ENCODE results near the gene CCR6.

The CCR6 gene

DNA sequence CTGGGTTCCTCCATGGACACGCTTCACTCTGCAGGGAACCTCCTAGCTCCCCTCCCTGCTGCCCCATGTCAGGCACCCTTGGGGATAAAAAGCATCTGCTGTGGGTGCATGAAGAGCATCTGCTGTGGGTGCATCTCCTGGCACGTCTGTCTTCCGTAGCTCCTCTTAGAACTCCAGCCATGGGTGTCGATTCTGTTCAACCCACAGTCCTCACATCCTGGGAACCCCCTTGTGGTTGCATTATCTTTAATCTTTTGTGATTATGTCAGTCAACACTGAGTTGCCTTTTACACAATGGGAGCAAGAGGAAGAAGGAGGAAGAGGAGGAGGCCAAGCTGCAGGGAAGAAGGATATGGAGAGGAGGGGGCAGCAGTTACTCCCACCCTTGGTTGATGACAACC lies 24.1 kb upstream of the CCR6 start:
- DNase-seq (ENCODE audit: low read depth), result no peak

DNA sequence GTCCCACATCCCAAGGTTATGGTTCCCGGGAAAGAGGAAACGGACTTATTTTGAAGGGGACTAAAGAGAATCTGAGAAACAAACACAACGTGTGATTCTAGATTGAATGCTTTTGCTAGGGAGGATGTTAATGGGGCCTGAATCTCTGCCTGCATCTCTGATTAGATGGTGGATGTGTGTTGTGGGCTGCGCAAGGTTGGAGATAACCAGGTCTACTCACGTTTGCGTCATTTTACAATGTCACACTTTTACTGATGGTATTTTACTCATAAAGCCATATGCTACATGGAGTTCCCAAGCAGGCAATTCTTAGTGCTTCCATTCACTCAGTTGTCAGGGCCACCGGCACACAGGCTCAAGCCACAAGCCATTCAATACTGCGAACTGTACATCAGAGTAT lies 23.2 kb upstream of the CCR6 start:
- DNase-seq (ENCODE audit: low read depth), result no peak

DNA sequence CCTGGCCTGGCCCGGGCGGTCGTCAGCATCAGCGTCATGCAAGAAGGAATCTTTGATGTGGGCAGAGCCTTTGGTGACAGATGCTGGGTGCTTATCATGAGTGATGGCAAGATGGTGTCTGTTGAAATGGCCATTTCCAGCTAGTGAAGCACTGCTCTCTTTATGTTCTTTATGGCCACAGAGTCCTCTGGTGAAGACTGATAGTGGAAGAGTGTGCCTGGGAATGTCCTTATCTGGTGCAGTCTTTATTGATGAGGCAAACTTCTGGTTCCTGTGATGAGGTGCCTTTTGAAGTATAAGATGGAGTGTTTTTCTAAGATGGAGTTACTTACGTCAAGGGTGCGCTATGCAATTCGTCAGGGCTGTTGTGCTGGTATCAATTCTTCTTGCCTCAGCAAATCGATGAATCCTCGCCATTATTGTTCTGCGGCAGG lies 22.6 kb upstream of the CCR6 start:
- DNase-seq (ENCODE audit: low read depth), result no peak

DNA sequence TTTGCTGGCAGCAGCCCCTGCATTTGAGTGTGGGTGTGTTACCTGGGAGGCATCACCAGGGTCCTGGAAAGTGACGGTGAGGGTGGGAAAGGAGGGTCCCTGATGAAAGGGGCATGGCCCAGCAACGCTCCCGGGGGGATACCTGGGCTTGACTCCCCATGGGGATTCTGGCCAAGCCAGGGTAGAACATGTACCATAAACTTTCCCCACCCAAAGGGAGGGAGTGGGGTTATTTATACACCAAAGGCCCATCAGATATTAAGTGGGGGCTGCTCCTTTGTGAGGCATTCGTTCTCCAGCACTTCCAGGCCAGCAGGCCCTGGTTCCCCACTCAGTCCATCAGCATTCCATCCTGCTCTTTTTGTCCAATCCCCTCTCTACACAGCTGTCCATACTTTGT lies 20.6 kb upstream of the CCR6 start:
- DNase-seq (ENCODE audit: low read depth), result no peak

DNA sequence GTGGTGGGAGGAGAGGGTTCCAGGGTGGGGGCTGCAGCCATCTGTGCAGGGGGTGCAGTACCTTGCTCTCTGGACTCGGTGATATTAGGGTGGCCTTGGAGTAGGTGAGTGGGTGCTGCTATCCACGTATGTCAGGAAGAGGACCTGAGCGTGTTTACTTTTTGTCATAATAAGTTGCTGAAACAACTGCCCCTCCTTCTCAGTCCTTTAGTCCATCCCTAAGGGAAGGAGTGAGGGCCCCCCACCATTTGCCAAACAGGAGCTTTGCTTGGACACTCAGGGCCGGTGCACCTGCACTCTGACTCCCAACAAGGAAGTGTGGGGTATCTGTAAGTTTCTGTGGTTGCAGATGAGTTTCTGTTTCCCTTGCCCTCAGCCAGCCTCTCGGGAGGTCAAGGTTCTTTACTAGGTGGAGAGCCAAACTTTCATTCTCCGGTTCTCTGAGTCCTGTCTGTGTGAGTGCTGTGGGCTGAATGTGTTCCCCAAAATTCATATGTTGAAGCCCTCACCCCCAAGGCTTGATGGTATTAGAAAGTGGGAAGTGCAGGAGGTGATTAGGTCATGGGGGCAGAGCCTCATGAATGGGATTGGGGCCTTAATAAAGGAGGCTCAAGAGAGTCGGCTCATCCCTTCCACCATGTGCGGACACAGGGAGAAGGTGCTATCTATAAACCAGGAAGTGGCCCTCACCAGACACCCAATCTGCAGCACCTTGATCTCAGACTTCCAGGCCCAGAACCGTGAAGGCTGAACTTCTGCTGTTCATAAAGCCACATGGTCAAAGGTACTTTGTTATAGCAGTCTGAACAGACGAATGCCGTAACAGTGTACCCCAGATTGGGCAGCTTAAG lies 19.6 kb upstream of the CCR6 start:
- DNase-seq (ENCODE audit: low read depth), result no peak

DNA sequence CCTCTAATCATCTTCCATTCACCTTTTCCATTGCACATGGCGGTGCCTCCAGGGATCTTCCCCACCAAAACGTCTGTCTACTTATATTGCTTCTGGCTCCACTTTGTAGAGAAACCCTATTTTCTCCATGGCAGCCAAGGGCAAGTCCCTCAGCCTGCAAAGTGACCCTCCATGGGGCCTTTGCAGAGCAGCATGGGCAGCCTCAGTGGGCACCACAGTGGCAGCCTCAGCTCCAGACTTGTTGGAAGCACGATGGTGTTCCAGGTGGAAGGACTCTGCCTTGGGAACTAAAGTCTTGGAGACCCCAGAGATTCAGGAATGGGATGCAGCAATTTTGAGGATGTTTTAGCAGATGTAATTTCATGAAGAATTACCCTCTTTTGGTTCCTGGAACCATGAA lies 18.5 kb upstream of the CCR6 start:
- DNase-seq (ENCODE audit: low read depth), result no peak

DNA sequence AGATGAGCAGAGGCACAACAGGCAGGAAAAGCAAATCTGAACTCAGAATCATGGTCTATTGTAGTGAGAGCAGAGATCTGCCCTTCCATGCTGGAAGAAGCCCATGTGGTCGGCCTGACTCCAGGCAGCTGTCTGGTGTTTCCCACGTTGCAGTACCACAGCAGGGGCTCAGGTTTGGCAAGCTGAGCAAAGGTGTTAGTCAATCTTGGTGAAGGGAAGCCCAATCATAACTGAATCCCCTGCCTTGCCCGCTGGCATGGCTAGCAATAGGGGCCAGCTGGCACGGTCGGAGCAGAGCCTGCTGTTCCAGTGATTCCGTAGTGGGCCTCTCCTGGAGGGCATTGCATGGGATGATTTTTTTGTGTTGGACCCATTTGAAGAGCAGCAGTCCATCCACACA lies 17.8 kb upstream of the CCR6 start:
- no peak for DNase-seq (ENCODE audit: low read depth)

DNA sequence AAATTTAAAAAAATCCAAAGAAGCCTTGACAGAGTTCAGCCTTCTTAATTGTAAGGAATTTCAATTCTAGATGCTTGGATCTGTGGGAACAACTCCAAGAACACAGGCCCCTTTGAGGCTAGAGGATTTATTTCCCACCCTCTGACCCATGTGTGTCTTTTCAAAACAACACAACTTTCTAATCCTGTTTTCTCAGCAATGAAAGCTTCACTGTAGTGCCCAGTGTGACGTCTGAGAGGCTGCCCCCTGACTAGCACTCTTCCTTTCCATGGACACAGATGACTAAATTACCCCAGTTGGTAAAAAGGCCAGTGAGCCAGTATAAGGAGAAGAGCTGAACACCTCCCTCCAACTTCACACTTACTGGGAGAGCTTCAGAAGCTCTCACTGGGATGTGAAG lies 16.5 kb upstream of the CCR6 start:
- DNase-seq (ENCODE audit: low read depth), result no peak

DNA sequence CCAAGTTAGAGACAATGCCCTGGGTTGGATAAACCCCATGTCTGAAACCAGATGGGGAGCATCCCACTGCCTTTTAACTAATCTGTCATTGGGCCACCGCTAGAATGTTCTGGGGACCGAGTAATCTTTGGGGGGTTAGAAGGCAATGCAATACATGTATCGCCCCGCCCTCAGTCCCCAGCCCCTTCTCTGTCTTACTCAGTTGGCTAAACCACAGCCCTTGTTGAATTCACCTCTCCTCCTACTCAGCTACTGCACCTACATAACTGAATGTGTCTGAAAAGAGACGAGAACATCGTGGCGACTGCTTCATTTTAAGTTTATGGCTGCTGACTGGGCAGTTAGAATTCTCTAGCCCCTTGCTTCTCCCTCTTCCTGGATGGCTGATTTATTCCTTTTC lies 15.1 kb upstream of the CCR6 start:
- no peak for DNase-seq (ENCODE audit: low read depth)

DNA sequence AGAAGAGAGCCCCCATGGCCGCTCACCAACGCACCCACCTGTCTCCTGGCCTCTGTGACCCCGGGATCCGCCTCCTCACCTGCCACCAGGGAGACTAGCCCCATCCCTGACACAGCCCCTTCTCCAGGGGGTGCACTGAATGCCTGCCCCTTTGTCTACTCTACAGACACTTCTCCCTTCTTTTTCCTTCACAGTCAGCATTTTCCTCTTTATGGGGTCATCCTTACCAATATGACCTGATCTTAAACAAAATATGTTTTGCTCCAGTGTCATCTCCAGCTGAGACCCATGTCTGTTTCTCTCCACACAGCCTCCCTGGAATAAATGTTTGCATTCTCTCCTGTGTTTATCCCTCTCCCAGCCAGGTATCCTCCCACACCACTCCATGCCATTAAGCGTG lies 14.6 kb upstream of the CCR6 start:
- DNase-seq (ENCODE audit: low read depth), result no peak

DNA sequence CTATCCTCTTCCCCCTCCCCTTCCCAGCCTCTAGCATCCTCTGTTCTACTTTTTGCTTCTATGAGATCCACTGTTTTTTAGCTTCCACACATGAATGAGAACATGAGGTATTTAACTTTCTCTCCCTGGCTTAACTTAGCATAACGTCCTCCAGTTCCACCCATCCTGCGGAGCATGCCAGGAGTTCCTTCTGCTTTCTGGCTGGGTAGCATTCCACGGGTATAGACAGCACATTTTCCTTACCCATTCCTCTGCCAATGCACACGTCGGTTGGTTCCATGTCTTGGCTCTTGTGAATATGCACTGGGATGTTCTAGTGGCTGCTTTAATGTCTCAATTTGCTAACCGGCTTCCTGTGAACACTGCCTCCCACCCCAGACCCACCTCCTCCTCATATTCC lies 13.2 kb upstream of the CCR6 start:
- DNase-seq (ENCODE audit: low read depth), result no peak

DNA sequence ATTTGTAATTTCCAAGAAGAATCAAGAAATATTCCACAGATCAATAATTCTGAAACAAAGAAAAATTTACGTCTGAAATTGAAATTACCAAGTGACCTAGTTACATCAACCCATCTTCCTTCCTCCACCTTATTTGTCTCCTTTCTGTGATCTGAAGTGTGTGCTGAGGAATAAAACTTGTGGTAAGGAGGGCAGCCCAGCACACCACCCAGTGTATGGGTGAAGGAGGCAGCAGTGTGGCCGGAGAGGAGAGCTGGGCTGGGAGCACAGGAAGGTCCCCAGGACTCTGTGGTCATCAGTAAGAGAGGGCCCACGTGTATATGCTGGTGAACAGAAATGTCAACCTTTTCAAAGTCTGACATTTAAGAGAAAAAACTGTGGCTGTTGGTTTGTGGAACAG lies 11.3 kb upstream of the CCR6 start:
- no peak for DNase-seq (ENCODE audit: low read depth)

DNA sequence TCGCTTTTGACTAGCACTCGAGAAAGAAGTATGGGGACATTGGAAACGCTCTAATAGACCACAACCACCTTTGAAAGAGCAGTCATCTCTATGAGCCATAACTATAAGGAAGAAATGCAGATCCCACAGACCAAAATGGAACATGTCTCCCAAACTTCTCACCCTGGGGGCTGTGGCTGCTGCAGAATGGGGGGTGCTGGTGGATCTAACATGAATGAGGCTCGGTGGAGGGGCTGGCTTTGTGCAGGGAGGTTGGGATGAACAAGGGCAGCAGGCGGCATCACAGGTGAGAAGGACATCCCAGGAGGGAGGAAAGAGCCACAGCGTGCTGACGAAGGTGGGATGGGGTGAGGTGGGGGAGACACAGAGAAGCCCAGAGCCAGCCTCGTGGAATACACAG lies 10.5 kb upstream of the CCR6 start:
- DNase-seq (ENCODE audit: low read depth), result no peak

DNA sequence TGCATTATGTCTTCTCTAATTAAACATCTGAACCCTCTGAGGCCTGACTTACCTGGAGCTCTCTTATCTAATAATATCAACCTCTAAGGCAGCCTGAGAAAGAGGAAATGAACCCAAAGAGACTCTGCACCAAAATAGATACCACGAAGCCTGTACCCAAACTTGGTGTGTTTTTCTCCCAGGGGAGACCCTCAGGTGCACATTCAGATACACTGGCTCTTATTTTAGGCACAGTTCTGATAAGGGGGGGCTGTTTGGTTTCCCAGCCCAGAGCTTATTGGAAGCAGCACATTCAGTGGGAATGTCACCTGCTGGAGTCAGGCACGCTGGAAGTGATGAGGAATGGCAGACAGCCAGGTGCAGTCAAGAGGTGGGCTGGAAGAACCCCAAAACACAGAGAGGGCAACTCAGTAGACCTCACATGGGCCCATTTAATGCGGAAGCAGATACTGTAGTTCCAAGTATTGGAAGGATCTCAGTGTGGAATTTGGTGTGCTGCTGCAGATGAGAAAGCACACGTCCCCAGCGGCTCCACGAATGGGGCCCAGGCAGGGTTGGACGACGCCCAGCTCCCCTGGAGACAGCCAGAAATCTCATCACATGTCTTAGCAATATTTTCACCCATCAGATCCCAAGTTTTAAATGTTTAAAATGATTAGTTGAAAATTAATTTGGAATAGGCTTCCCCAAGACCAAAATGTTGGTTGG lies 9.7 kb upstream of the CCR6 start:
- DNase-seq (ENCODE audit: low read depth), result no peak

DNA sequence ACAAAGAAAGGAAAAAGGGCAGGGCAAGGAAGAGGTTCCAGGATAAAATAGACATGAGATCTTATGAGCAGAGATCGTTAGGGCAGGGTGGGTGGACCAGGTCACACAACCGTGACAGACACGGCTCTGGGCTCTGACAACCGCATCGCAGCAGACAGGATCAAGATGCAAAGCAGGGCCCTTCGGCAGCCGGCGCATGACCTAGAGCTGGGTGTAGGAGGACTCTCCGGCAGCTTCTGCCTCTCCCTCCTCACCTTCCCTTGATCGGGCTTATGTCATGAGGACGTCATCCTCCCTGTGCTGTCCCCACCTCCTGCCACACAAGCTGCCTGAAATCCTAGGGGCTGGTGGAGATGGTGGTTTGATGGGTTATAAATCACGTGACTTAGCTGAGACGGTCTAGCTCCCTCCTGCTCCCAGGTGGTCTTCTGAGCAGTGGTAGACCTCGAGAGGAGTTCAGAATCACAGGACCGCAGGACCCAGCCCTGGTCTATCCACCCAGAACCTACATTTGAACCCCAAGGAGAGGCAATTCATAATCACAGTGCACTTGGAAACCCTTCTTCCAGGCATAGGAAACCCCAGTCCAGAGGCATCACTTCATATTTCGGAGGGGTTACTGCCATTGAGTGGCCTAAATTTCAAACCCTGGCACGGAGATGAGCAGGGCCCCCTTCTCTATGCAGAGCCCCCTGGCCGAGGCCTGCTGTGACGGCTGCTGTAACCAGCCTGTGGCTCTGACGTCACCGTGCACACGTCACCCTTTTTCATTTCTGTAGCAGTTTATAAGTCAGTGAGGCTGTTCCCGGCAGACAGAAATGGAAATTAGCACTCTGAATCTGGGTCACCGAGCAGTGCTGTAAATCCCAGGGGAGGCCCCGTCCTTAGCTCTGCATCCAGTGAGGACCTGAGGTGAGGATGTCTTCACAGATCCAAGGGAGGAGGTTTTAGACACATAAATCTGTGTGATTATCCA lies 8.7 kb upstream of the CCR6 start:
- no peak for DNase-seq (ENCODE audit: low read depth)

DNA sequence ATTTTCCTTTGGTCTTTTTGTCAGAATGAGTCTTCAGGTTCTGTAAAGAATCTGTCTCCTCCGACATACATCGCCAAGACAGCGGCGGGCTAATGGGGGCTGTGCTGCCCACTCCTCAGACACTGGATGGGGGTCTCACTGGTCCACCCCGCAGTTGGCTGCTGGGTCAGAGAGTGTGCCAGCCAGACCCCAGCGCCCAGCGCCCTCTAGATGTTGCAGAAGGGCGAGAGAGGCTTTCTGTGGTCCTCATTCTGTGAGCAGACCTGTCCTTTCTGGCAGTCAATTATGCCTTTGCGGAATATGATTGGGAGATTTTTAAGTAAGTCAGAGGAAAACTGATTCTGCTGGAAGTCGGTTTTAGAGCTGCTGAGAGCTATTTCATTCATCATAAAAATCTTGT lies 7.8 kb upstream of the CCR6 start:
- no peak for DNase-seq (ENCODE audit: low read depth)

DNA sequence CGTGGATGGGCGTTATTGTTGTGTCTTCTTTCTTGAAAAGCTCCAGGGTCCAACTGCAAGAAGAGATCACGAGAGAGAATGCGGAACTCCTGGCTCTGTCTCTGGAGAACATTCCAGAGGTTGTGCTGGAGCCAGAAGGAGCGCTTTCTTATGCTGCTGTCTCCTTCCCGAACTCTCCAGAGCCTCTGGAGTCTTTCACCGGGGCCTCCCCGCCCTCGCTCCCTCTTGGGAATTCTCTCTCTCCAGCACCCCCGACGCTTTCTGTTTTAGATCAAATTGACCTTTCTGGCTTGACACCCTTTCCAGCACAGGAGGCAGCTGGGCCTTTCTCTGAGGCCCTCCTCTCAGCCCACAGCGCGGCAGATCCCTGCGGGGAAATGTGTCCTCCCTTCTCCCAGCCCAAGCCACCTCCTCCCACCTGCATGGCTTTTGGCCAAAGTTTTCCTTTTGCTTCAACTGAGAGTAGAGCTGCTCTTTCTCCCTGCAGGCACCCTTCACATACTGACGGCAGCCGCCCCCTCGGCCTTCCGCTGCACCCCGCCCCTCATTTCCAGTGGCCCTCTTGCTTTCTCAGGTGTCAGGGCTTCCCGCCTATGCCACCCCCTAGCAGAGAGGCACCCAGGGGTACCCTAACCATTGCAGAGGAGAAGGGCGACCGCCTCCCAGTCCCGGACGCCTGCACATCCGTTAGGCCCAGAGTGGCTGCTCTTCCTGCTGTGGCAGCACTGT lies 6.6 kb upstream of the CCR6 start:
- DNase-seq (ENCODE audit: low read depth), result no peak

DNA sequence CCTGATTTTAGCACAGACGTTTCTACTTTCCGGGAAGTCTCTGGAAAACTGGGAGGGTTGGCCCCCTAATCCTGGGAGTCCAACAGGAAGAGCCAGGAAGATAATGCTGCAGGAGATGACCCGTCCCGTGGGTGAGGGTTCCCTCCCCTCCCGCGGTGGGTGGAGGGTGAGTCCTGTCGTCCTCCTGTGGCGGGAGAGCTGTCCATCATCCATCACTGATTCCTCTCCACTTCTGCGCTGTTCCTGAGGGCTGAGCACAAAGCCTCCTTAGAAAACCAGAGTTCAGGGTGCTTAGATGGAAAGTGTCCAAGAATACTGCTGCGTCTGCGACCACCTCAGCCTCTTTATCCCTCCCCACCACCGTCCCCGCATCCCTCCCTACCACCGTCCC lies 6.1 kb upstream of the CCR6 start:
- no peak for DNase-seq (ENCODE audit: low read depth)

DNA sequence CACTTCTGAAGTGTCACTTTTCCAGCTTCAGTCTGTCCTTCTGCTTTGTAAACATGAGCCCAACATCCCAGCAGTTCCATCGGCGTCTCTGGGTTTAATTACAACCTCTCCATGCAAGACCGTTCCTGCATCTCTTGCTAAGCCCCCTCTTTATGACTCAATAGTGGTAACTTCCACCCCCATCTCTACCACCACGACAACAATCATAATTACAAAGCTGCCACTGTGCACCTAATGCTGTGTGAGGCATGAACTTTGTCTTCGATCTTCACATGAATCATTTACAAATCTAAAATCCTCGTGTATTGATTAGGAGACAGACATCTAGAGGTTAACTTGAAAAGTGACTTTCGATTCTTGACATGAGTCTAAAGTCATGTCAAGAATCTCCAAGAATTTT lies 4.9 kb upstream of the CCR6 start:
- DNase-seq (ENCODE audit: low read depth), result no peak

DNA sequence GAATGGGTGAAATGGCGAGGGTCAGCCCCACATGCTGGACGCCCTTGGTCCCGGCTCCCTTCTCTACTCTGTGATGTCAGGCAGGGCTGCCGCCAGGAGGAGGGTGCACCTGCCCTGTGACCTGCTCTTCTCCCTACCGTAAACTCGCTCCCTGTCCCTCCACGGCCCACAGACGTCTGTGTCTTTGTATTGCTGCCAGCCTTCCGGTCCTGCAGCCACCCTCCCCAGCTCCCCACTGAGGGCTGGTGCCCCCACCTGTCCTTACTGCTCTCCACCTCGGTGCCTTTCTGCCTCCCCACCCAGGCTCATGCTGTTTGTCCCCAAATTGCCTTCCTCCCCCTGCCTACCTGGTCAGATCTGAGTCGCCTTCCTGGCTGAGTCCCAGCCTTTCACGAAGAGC lies 4.1 kb upstream of the CCR6 start:
- DNase-seq (ENCODE audit: low read depth), result no peak

DNA sequence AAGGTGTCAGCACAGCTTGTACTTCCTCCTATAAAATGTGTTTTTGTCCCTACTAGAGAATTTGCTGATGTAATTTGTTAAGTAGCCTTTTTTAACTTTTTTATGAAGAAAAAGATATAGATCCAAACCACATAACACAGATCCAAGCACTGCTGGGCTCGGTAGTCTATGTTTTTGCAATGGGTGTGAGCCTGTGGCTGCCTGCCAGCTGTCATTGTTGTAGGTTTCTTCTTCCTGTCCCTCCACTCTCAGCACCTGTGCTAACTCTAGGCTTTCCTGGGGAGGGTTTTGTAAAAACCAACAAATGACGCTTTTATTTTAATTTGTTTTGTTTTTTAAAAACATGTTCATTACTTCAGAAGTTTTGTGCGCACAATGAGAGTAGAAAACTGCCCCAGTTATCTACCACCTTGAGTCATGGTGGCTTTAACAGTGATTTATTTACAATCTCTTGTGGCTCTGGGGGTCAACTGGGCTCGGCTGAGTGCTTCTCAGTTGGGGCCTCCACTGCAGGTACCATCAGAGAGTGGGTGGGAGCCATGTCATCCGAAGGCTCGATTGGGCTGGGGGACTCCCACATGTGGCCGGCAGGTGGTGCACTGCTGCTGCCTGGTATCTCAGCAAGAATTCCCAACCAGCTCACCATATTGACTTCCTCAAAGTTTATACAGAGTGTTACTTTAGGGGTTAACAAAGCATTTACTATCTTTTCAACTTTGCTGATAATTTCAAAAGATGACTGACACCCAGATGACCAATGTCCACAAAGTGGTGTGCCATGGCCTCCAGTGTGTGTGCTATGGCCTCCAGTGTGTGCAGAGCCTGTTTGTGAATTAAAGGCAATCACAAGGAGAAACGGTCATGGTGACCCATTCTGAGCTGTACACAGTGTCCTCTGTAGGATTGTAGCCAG lies 3.0 kb upstream of the CCR6 start:
- no peak for DNase-seq (ENCODE audit: low read depth)

Measured in GM04504 (cell line).